K562 (cell line): ENCODE data around the gene ARHGAP26. TPM values are rescaled to one million over a fixed set of nuclear protein-coding genes. Genes with fewer than 3 reads are reported as not detected.
A peak's percentile ranks its signal among the peaks of the same experiment; 100 is the strongest.

Source experiments
- ATAC-seq: fragments of 200-7000 bp; cut with Tn5 transposase; 3 replicates; pipeline ENCODE4 v1.9.1; 2020; ENCODE audit warnings: moderate library complexity
- BruUV-seq: library from RNA; stranded (reverse); fragments of 400-500 nt; replicated peaks from 2 replicates; lab custom pipeline; 2021; lab: Mats Ljungman, UMichigan
- CTCF ChIA-PET: fragments of 300-600 bp; formaldehyde crosslinking; extraction: SDS; loops from one replicate; lab custom pipeline; 2021; ENCODE audit warnings: low intra/inter-chr PET ratio; lab: Yijun Ruan, JAX
- POLR2A ChIA-PET: fragments of 300-600, 350-650 bp; sonication (Branson Sonifier 250); formaldehyde crosslinking; extraction: SDS; loops from one replicate; lab custom pipeline; 2021; ENCODE audit warnings: antibody characterized with exemption, inconsistent platforms; lab: Yijun Ruan, JAX
- DNase-seq, 4 experiments: peaks; one replicate each; pipeline versions ENCODE4 v3.0.0 to v3.0.0-alpha.2; 2011 to 2018; ENCODE audit warnings: low spot score in 3 of 4, mixed read lengths in 3 of 4; ENCODE audit errors: extremely low read depth in 1 of 4
- FAIRE-seq: peaks from 2 replicates; lab custom pipeline; 2011; peaks lifted over from hg19 to GRCh38; lab: Jason Lieb, UNC
- H2AFZ ChIP-seq: 2 replicates; pipeline ENCODE4 v1.6.0; 2011; ENCODE audit warnings: low read depth, low read length, control low read depth, inconsistent platforms
- H3K27ac ChIP-seq: fragments of 200-600 bp; 3 replicates; pipeline ENCODE4 v1.8.0; 2011; ENCODE audit warnings: low read depth, mild to moderate bottlenecking, control low read depth, inconsistent platforms, low read length, moderate library complexity, mixed read lengths; ENCODE audit errors: extremely low read depth
- H3K27me3 ChIP-seq, 2 experiments: fragments of 300-600 bp in 1 of 2; 2 replicates in 1 of 2; 3 replicates in 1 of 2; pipeline versions ENCODE4 v1.6.0 to v1.8.0; 2011; ENCODE audit warnings: inconsistent platforms in 2 of 2, low read length in 2 of 2, mild to moderate bottlenecking in 1 of 2, mixed read lengths in 1 of 2, moderate library complexity in 1 of 2; ENCODE audit not compliant: control insufficient read depth in 2 of 2, insufficient read depth in 2 of 2
- H3K36me3 ChIP-seq: fragments of 300-600 bp; 3 replicates; pipeline ENCODE4 v1.8.0; 2011; ENCODE audit warnings: mild to moderate bottlenecking, low read length, inconsistent platforms; ENCODE audit not compliant: control insufficient read depth, insufficient read depth
- H3K4me1 ChIP-seq, 2 experiments: fragments of 200-600 bp in 1 of 2; replicated peaks in 1 of 2; 2 replicates in 1 of 2; 3 replicates in 1 of 2; pipeline versions ENCODE4 v1.5.1 to v1.8.0; 2011; ENCODE audit warnings: inconsistent platforms in 2 of 2, low read length in 2 of 2, mild to moderate bottlenecking in 1 of 2, mixed read lengths in 1 of 2, moderate library complexity in 1 of 2; ENCODE audit not compliant: control insufficient read depth in 2 of 2, insufficient read depth in 2 of 2
- H3K4me2 ChIP-seq: 2 replicates; pipeline ENCODE4 v1.6.1; 2011; ENCODE audit warnings: low read length, control low read depth, inconsistent platforms, mixed read lengths; ENCODE audit not compliant: insufficient read depth
- H3K4me3 ChIP-seq: fragments of 200-600 bp; sonication (generic), shearing (Covaris generic); 2 replicates; pipeline ENCODE4 v1.5.1; 2016; ENCODE audit warnings: control low read depth, inconsistent platforms
- H3K79me2 ChIP-seq: fragments of 200-600 bp; 3 replicates; pipeline ENCODE4 v1.8.0; 2011; ENCODE audit warnings: low read length, inconsistent platforms; ENCODE audit not compliant: control insufficient read depth, insufficient read depth
- H3K9ac ChIP-seq, 2 experiments: 2 replicates each; pipeline versions ENCODE4 v1.6.0 to v1.6.1; 2011; ENCODE audit warnings: low read depth in 2 of 2, low read length in 2 of 2, control low read depth in 1 of 2, inconsistent platforms in 1 of 2, mild to moderate bottlenecking in 1 of 2, mixed read lengths in 1 of 2; ENCODE audit not compliant: insufficient read depth in 1 of 2
- H3K9me1 ChIP-seq: one replicate; pipeline ENCODE4 v1.6.0; 2011; ENCODE audit warnings: inconsistent platforms, mild to moderate bottlenecking, low read length, moderate library complexity; ENCODE audit not compliant: control insufficient read depth, insufficient read depth
- H3K9me3 ChIP-seq: replicated peaks from 2 replicates; pipeline ENCODE4 v1.5.1; 2011; ENCODE audit warnings: low read depth, low read length, inconsistent platforms; ENCODE audit not compliant: control insufficient read depth, insufficient read depth
- H4K20me1 ChIP-seq: replicated peaks from 2 replicates; pipeline ENCODE4 v1.6.1; 2011; ENCODE audit warnings: low read length, inconsistent platforms, mixed read lengths; ENCODE audit not compliant: control insufficient read depth, insufficient read depth
- ZNF384 ChIP-seq: IDR thresholded peaks from 2 replicates; pipeline ENCODE4 v1.6.1; 2012; ENCODE audit warnings: low read depth, low read length, improper control_type of control experiment
- WGBS: fragments of 100-300 bp; shearing (Covaris generic); methylation state at CpG from one replicate; pipeline ENCODE4 v1.1.6; 2016; ENCODE audit warnings: low coverage, mixed read lengths; ENCODE audit not compliant: insufficient coverage; ENCODE audit errors: missing lambda C conversion rate; 5-methylcytosine and 5-hydroxymethylcytosine counted together
- in situ Hi-C: fragments of 300-500 bp; cut with MboI; formaldehyde crosslinking; loops from 4 replicates; pipeline ENCODE4 v1.15.0; 2018; ENCODE audit warnings: inconsistent platforms, mixed read lengths
- intact Hi-C: fragments of 100-400 bp; cut with micrococcal nuclease; formaldehyde crosslinking; loops from 2 replicates; pipeline ENCODE4 v1.14.2; 2022
- polyA plus RNA-seq, 8 experiments: library from polyadenylated mRNA; depleted of rRNA in 4 of 8; stranded (reverse) in 5 of 8; unstranded in 3 of 8; fragments of >200 nt; fragmentation: Nextera tagmentation in 2 of 8; fragmentation: Illumina TruSeq in 1 of 8; extraction: Ambion mirVana in 2 of 8; extraction: Trizol in 1 of 8; gene quantifications; 2 replicates each; pipeline versions ENCODE4 v1.2.1 to v1.2.3, GENCODE V29; 2011 to 2014; ENCODE audit warnings: inconsistent platforms in 1 of 8, missing spikeins in 1 of 8
- total RNA-seq, 7 experiments: library from RNA; depleted of rRNA in 6 of 7; stranded (reverse); fragments of >200 nt in 6 of 7; fragmentation: Illumina TruSeq in 2 of 7; extraction: Trizol in 2 of 7; gene quantifications; 2 replicates each; pipeline versions ENCODE4 v1.2.1 to v1.2.3, GENCODE V29; 2011 to 2021; ENCODE audit warnings: low replicate concordance in 1 of 7
- TF ChIP-seq, protein P1 (sequence below), 2 experiments: fragments of 450-650 bp; formaldehyde crosslinking in 1 of 2; IDR thresholded peaks; 2 replicates each; pipeline versions ENCODE4 v1.4.0 to v1.6.1; 2014 to 2020; ENCODE audit warnings: mild to moderate bottlenecking in 2 of 2, borderline replicate concordance in 1 of 2, low read depth in 1 of 2

The ARHGAP26 gene
- total and polyA plus RNA-seq, 9 of the 15 experiments (the other 6 are each of a cell fraction or from before 2014, with no cell fraction given) = 0.13 to 1.1 (median 0.55) TPM

DNA sequence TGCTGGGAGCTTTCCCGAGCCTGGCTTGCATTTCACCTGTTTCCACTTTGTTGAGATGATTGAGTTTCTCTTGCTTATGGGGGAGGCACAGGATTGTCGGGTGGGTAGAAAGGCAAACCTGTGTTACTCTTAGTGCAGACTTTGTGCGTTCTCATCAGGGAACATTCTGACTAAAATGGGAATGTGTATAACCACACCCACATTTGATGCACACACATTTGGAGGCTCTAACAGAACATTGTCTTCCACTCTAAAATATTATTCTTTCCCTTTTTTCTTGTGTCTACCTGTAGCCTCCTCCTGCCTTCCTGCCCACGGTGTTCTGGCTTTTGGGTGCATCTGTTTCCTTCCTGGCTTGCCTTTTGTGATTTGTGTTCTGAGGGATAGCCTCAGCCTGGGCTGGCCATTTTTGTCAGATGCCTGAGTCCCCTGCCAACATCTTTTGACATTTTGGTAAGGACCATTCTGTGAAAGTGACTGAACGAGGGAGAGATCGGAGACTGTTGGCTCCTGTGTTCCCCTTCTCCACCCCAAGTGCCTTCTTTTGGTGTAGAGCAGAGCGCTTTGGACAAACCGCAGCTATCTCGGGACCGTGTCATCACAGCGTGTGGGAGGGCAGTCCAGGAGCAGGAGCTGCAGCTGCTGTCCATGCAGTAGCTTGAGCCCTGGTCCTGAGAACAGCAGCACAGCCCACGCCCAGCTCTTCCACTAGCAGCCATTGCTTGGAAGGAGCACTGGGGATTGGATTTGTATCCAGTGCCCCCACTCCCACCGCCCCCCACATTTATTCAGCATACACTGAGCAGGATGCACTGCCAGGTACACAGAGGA, 101.4 kb downstream of the ARHGAP26 start:
- BruUV-seq = no TSS peak
- intact Hi-C loops = no loop called here
- no peak for ATAC-seq
- H3K9me1 ChIP-seq = no peaks in the 10 kb centered on the region
- H3K4me2 ChIP-seq = no peak overlapping the region
- no peak overlapping the region for H3K9ac ChIP-seq
- FAIRE-seq = no peak
- H2AFZ ChIP-seq = no peak overlapping the region
- in situ Hi-C loops = loop anchor here (5.0 kb wide), 1 partner anchor 149 kb away; no protein-coding TSS in a partner anchor
- CTCF ChIA-PET = no interaction called here
- H3K79me2 ChIP-seq = no peaks in the 10 kb centered on the region
- peak in 1 of 4 experiments; percentile 9 for DNase-seq
- no peak overlapping the region for H3K4me3 ChIP-seq
- no peaks in the 10 kb centered on the region for H3K9me3 ChIP-seq
- H3K27ac ChIP-seq = no peak overlapping the region
- 1% methylated on average over 13 of the region's 13 CpGs for WGBS
- TF ChIP-seq ZNF384 = no peak
- TF ChIP-seq, protein P1, sequence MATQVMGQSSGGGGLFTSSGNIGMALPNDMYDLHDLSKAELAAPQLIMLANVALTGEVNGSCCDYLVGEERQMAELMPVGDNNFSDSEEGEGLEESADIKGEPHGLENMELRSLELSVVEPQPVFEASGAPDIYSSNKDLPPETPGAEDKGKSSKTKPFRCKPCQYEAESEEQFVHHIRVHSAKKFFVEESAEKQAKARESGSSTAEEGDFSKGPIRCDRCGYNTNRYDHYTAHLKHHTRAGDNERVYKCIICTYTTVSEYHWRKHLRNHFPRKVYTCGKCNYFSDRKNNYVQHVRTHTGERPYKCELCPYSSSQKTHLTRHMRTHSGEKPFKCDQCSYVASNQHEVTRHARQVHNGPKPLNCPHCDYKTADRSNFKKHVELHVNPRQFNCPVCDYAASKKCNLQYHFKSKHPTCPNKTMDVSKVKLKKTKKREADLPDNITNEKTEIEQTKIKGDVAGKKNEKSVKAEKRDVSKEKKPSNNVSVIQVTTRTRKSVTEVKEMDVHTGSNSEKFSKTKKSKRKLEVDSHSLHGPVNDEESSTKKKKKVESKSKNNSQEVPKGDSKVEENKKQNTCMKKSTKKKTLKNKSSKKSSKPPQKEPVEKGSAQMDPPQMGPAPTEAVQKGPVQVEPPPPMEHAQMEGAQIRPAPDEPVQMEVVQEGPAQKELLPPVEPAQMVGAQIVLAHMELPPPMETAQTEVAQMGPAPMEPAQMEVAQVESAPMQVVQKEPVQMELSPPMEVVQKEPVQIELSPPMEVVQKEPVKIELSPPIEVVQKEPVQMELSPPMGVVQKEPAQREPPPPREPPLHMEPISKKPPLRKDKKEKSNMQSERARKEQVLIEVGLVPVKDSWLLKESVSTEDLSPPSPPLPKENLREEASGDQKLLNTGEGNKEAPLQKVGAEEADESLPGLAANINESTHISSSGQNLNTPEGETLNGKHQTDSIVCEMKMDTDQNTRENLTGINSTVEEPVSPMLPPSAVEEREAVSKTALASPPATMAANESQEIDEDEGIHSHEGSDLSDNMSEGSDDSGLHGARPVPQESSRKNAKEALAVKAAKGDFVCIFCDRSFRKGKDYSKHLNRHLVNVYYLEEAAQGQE (IDR thresholded peaks at IDR 0.05; ENCODE audit: borderline replicate concordance) = no peak
- TF ChIP-seq, protein P1 (CRISPR knock-in tag; IDR thresholded peaks at IDR 0.05; ENCODE audit: low read depth) = 0 out of 2 replicates have a peak, but pooled peaks have one; percentile 52
- POLR2A ChIA-PET = interaction anchor here (0.6 kb wide), 1 partner anchor 51 kb away, joined by 4 read pairs; no protein-coding TSS in a partner anchor
- peaks cover 7 to 33% of the 10 kb centered on the region in 2 experiments; a peak in 4 of 5 replicates for H3K27me3 ChIP-seq
- H3K4me1 ChIP-seq = no peaks in the 10 kb centered on the region
- no peaks in the 10 kb centered on the region for H4K20me1 ChIP-seq
- H3K36me3 ChIP-seq = no peaks in the 10 kb centered on the region
